ENCODE results near the gene UVSSA.

The UVSSA gene

GRCh38 chr4:1405254-1405635 lies 58.2 kb downstream of the UVSSA start:
- Histone ChIP-seq H3K9me3 (ENCODE audit: insufficient read depth, low read length) (no peaks in the 10 kb centered on the region), H3K36me3 (ENCODE audit: insufficient read depth, insufficient read length, low read length) (no peaks in the 10 kb centered on the region), H3K4me3 (ENCODE audit: insufficient read length, low read depth) (no peak overlapping the region), H3K4me1 (ENCODE audit: insufficient read depth, insufficient read length) (peaks cover 29% of the 10 kb centered on the region), H3K9ac (ENCODE audit: insufficient read length, low read depth) (no peak overlapping the region), H3K27me3 (ENCODE audit: insufficient read depth, insufficient read length) (peaks cover 100% of the 10 kb centered on the region)
- TF ChIP-seq ZNF274 (IDR thresholded peaks at IDR 0.05; ENCODE audit: low read depth, low read length) = no peak
- peak; percentile 19 for TF ChIP-seq SUZ12 (IDR thresholded peaks at IDR 0.05; ENCODE audit: extremely low read depth, insufficient read depth, insufficient read length)
- no peak for TF ChIP-seq YY1 (IDR thresholded peaks at IDR 0.05; ENCODE audit: insufficient read depth, insufficient read length)
- no peak for DNase-seq (ENCODE audit: low read depth, low spot score)

GRCh38 chr4:1405636-1406393 lies 58.8 kb downstream of the UVSSA start:
- H3K9ac ChIP-seq (ENCODE audit: insufficient read length, low read depth) = peak overlapping the region; percentile 21
- peak overlapping the region; percentile 18 for H3K4me3 ChIP-seq (ENCODE audit: insufficient read length, low read depth)
- no peaks in the 10 kb centered on the region for H3K36me3 ChIP-seq (ENCODE audit: insufficient read depth, insufficient read length, low read length)
- peaks cover 28% of the 10 kb centered on the region for H3K4me1 ChIP-seq (ENCODE audit: insufficient read depth, insufficient read length)
- no peaks in the 10 kb centered on the region for H3K9me3 ChIP-seq (ENCODE audit: insufficient read depth, low read length)
- no peak for DNase-seq (ENCODE audit: low read depth, low spot score)
- TF ChIP-seq SUZ12 (IDR thresholded peaks at IDR 0.05; ENCODE audit: extremely low read depth, insufficient read depth, insufficient read length) (peak; percentile 88), ZNF274 (IDR thresholded peaks at IDR 0.05; ENCODE audit: low read depth, low read length) (no peak), YY1 (IDR thresholded peaks at IDR 0.05; ENCODE audit: insufficient read depth, insufficient read length) (no peak)
- H3K27me3 ChIP-seq (ENCODE audit: insufficient read depth, insufficient read length) = peaks cover 100% of the 10 kb centered on the region

- peak within 1 kb of the TSS; percentile 18 for H3K4me3 ChIP-seq (ENCODE audit: insufficient read length, low read depth)
- no peak for DNase-seq (ENCODE audit: low read depth, low spot score)
Observed at GRCh38 chr4:1406394-1406980, 59.5 kb downstream of the UVSSA start, which contains the start of gene NKX1-1. TSS of gene NKX1-1 (minus strand) at chr4:1406442. CDS start at chr4:1406442, 0 bp downstream.

GRCh38 chr4:1406981-1407656 lies 60.1 kb downstream of the UVSSA start:
- TF ChIP-seq YY1 (IDR thresholded peaks at IDR 0.05; ENCODE audit: insufficient read depth, insufficient read length) (no peak), SUZ12 (IDR thresholded peaks at IDR 0.05; ENCODE audit: extremely low read depth, insufficient read depth, insufficient read length) (peak; percentile 46), ZNF274 (IDR thresholded peaks at IDR 0.05; ENCODE audit: low read depth, low read length) (no peak)
- no peak overlapping the region for H3K4me3 ChIP-seq (ENCODE audit: insufficient read length, low read depth)
- no peaks in the 10 kb centered on the region for H3K36me3 ChIP-seq (ENCODE audit: insufficient read depth, insufficient read length, low read length)
- no peak overlapping the region for H3K9ac ChIP-seq (ENCODE audit: insufficient read length, low read depth)
- no peaks in the 10 kb centered on the region for H3K9me3 ChIP-seq (ENCODE audit: insufficient read depth, low read length)
- peaks cover 100% of the 10 kb centered on the region for H3K27me3 ChIP-seq (ENCODE audit: insufficient read depth, insufficient read length)
- H3K4me1 ChIP-seq (ENCODE audit: insufficient read depth, insufficient read length) = peaks cover 18% of the 10 kb centered on the region
- no peak for DNase-seq (ENCODE audit: low read depth, low spot score)

More at GRCh38 chr4:1406394-1406980, 59.5 kb downstream of the UVSSA start, which contains the start of gene NKX1-1:
- peak; percentile 28 for TF ChIP-seq SUZ12 (IDR thresholded peaks at IDR 0.05; ENCODE audit: extremely low read depth, insufficient read depth, insufficient read length)
- no peak for TF ChIP-seq YY1 (IDR thresholded peaks at IDR 0.05; ENCODE audit: insufficient read depth, insufficient read length)
- H3K9ac ChIP-seq (ENCODE audit: insufficient read length, low read depth) = peak within 1 kb of the TSS; percentile 32
- no peaks in the 10 kb centered on the region for H3K9me3 ChIP-seq (ENCODE audit: insufficient read depth, low read length)
- H3K36me3 ChIP-seq (ENCODE audit: insufficient read depth, insufficient read length, low read length) = no peaks in the 10 kb centered on the region
- peaks cover 100% of the 10 kb centered on the region for H3K27me3 ChIP-seq (ENCODE audit: insufficient read depth, insufficient read length)
- H3K4me1 ChIP-seq (ENCODE audit: insufficient read depth, insufficient read length) = peaks cover 21% of the 10 kb centered on the region

GRCh38 chr4:1407657-1408333 lies 60.8 kb downstream of the UVSSA start:
- Histone ChIP-seq H3K9ac (ENCODE audit: insufficient read length, low read depth) (no peak overlapping the region), H3K9me3 (ENCODE audit: insufficient read depth, low read length) (no peaks in the 10 kb centered on the region), H3K4me3 (ENCODE audit: insufficient read length, low read depth) (no peak overlapping the region), H3K4me1 (ENCODE audit: insufficient read depth, insufficient read length) (peaks cover 16% of the 10 kb centered on the region), H3K36me3 (ENCODE audit: insufficient read depth, insufficient read length, low read length) (no peaks in the 10 kb centered on the region), H3K27me3 (ENCODE audit: insufficient read depth, insufficient read length) (peaks cover 100% of the 10 kb centered on the region)
- no peak for DNase-seq (ENCODE audit: low read depth, low spot score)
- no peak for TF ChIP-seq YY1 (IDR thresholded peaks at IDR 0.05; ENCODE audit: insufficient read depth, insufficient read length)
- no peak for TF ChIP-seq ZNF274 (IDR thresholded peaks at IDR 0.05; ENCODE audit: low read depth, low read length)
- no peak for TF ChIP-seq SUZ12 (IDR thresholded peaks at IDR 0.05; ENCODE audit: extremely low read depth, insufficient read depth, insufficient read length)

- Histone ChIP-seq H3K4me1 (ENCODE audit: insufficient read depth, insufficient read length) (peaks cover 16% of the 10 kb centered on the region), H3K4me3 (ENCODE audit: insufficient read length, low read depth) (no peak overlapping the region), H3K36me3 (ENCODE audit: insufficient read depth, insufficient read length, low read length) (no peaks in the 10 kb centered on the region), H3K9ac (ENCODE audit: insufficient read length, low read depth) (no peak overlapping the region), H3K27me3 (ENCODE audit: insufficient read depth, insufficient read length) (peaks cover 100% of the 10 kb centered on the region), H3K9me3 (ENCODE audit: insufficient read depth, low read length) (no peaks in the 10 kb centered on the region)
- no peak for DNase-seq (ENCODE audit: low read depth, low spot score)
- TF ChIP-seq SUZ12 (IDR thresholded peaks at IDR 0.05; ENCODE audit: extremely low read depth, insufficient read depth, insufficient read length) (no peak), YY1 (IDR thresholded peaks at IDR 0.05; ENCODE audit: insufficient read depth, insufficient read length) (no peak), ZNF274 (IDR thresholded peaks at IDR 0.05; ENCODE audit: low read depth, low read length) (no peak)
Observed at GRCh38 chr4:1408418-1408817, 61.4 kb downstream of the UVSSA start.

Measured in NT2/D1 (cell line).